ENCODE measurements around the gene FLT3.

The FLT3 gene

DNA sequence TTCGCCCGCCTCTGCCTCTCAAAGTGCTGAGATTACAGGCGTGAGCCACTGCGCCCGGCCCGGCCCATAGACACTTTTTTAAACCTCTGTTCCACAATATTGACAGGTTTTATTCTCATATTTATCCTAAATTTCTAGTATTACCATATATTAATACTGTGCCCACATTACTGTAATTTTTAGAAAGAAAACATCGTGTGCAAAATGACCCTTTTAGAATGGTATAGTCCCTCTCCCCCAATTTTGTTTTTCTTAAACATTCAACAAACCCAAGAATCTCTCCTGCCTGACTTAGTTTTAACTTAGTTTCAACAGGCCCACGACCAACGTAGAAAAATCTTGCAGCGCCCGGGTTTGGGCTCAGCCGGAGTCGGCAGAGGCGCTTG is 140.4 kb downstream of the FLT3 start:
- no peak overlapping the region for H3K27ac ChIP-seq (ENCODE audit: low read depth, low read length)
- H3K4me1 ChIP-seq (ENCODE audit: control insufficient read depth, insufficient read depth, low read length): peaks cover 32% of the 10 kb centered on the region
- H3K9me3 ChIP-seq (ENCODE audit: control insufficient read depth, insufficient read depth, low read depth, low read length): no peaks in the 10 kb centered on the region
- no peak overlapping the region for H3K9ac ChIP-seq (ENCODE audit: low read length)
- no peak overlapping the region for H3K4me3 ChIP-seq (ENCODE audit: low read depth, low read length)
- H3K36me3 ChIP-seq (ENCODE audit: control insufficient read depth, insufficient read depth, low read length): no peaks in the 10 kb centered on the region
- H3K27me3 ChIP-seq (ENCODE audit: control insufficient read depth, insufficient read depth, low read length): peaks cover 100% of the 10 kb centered on the region

DNA sequence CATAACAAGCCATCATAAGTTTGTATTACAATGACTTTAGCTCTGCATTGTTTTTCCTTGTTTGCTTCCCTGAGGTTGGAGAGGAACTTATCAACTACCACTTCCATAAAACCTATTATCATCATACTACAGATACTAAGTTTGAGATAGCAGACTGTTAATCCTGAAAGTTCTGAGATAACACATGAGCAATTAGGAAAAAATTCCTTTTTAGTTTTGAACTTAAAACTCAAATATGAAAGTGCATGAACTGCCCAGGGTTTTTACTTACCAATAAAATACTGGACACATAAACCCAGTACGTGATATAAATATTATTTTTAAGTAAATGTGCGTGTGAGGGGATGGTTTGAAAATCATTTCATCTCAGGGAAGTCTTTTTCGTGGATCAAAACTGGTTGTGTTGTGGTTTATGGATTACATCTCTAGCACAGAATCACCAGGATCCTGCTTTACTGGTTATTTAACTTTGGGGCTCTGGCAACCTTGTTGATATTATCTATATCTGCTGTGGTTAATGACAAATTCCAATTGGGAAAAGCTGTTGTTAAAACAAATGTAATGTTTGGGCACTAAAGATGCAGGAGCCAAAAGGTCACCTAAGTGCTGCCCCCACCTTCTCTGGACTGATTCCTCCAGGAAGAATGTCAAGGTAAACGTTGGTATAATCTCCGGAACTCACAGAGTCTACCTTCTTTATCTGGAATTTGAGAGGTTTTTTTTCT is 143.6 kb downstream of the FLT3 start:
- Histone ChIP-seq H3K27ac (ENCODE audit: low read depth, low read length) (no peak overlapping the region), H3K36me3 (ENCODE audit: control insufficient read depth, insufficient read depth, low read length) (no peaks in the 10 kb centered on the region), H3K4me3 (ENCODE audit: low read depth, low read length) (no peak overlapping the region), H3K4me1 (ENCODE audit: control insufficient read depth, insufficient read depth, low read length) (peaks cover 14% of the 10 kb centered on the region; the same call in 1 of the 2 replicates), H3K9ac (ENCODE audit: low read length) (no peak overlapping the region), H3K27me3 (ENCODE audit: control insufficient read depth, insufficient read depth, low read length) (peaks cover 100% of the 10 kb centered on the region), H3K9me3 (ENCODE audit: control insufficient read depth, insufficient read depth, low read depth, low read length) (no peaks in the 10 kb centered on the region)

- Histone ChIP-seq H3K9ac (ENCODE audit: low read length) (no peak overlapping the region), H3K36me3 (ENCODE audit: control insufficient read depth, insufficient read depth, low read length) (no peaks in the 10 kb centered on the region), H3K27me3 (ENCODE audit: control insufficient read depth, insufficient read depth, low read length) (peaks cover 98% of the 10 kb centered on the region), H3K4me3 (ENCODE audit: low read depth, low read length) (no peak overlapping the region; the same call in 1 of the 2 replicates), H3K27ac (ENCODE audit: low read depth, low read length) (no peak overlapping the region), H3K9me3 (ENCODE audit: control insufficient read depth, insufficient read depth, low read depth, low read length) (no peaks in the 10 kb centered on the region), H3K4me1 (ENCODE audit: control insufficient read depth, insufficient read depth, low read length) (0 out of 2 replicates have a peak, but pooled peaks cover 4% of the 10 kb centered on the region)
Observed at GRCh38 chr13:27955014-27955591, 145.3 kb downstream of the FLT3 start.

- peak overlapping the region; percentile 51 for H3K4me3 ChIP-seq (ENCODE audit: low read depth, low read length)
- 0 out of 2 replicates have a peak, but pooled peaks cover 3% of the 10 kb centered on the region for H3K4me1 ChIP-seq (ENCODE audit: control insufficient read depth, insufficient read depth, low read length)
- H3K27me3 ChIP-seq (ENCODE audit: control insufficient read depth, insufficient read depth, low read length): peaks cover 98% of the 10 kb centered on the region
- H3K9me3 ChIP-seq (ENCODE audit: control insufficient read depth, insufficient read depth, low read depth, low read length): 0 out of 2 replicates have a peak, but pooled peaks cover 2% of the 10 kb centered on the region
- peak overlapping the region; percentile 34 for H3K9ac ChIP-seq (ENCODE audit: low read length)
- H3K36me3 ChIP-seq (ENCODE audit: control insufficient read depth, insufficient read depth, low read length): no peaks in the 10 kb centered on the region
- H3K27ac ChIP-seq (ENCODE audit: low read depth, low read length): no peak overlapping the region
Observed at GRCh38 chr13:27954406-27954851, 145.9 kb downstream of the FLT3 start.

DNA sequence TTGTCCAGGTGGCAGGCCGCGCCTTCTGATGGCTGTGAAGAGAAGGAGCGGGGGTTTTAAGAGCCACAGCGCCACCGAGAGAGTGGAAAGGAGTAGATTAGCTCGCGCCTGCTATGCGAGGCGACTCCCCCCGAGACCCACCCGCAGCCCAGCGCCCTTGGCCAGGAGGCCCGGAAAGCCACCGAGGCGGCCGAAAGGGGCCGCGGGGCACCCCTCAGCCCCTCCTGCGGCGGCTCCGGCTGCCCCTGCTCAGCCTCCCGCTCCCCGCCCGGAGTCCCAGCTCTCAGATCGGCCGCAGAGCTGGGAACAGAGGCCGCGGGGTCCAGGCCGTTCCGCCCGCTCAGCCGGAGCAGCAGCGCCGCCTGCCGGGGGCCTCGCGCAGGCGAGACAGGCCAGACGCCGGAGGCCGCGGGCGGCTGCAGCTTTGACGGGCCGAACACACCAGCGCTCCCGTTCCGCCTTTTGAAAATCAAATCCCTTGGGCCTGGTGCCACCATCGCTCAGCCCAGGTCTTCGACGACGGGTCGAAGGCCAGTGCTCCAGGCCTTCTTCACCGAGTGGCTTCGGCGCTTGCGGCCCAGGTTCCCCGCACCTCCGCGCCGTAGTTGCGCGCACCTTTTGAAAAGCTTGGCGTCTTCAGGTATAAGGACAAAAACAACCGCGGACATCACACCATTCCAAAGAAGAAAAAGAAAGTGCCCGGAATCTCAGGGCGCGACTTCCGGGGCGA is 146.5 kb downstream of the FLT3 start:
- H3K9me3 ChIP-seq (ENCODE audit: control insufficient read depth, insufficient read depth, low read depth, low read length): 0 out of 2 replicates have a peak, but pooled peaks cover 2% of the 10 kb centered on the region
- H3K27me3 ChIP-seq (ENCODE audit: control insufficient read depth, insufficient read depth, low read length): peaks cover 98% of the 10 kb centered on the region
- H3K4me3 ChIP-seq (ENCODE audit: low read depth, low read length): peak overlapping the region; percentile 51
- no peak overlapping the region for H3K27ac ChIP-seq (ENCODE audit: low read depth, low read length)
- 0 out of 2 replicates have a peak, but pooled peaks cover 3% of the 10 kb centered on the region for H3K4me1 ChIP-seq (ENCODE audit: control insufficient read depth, insufficient read depth, low read length)
- H3K9ac ChIP-seq (ENCODE audit: low read length): peak overlapping the region; percentile 8
- no peaks in the 10 kb centered on the region for H3K36me3 ChIP-seq (ENCODE audit: control insufficient read depth, insufficient read depth, low read length)

Measured in HUES6 (cell line).